MM.1S (cell line): ENCODE measurements around the gene LUZP1.

Source experiments
- DNase-seq: peaks from one replicate; pipeline ENCODE4 v3.0.0-alpha.2; 2015
- H2AFZ ChIP-seq: fragments of 300-600 bp; sonication (generic); 2 replicates; pipeline ENCODE4 v1.6.0; 2016; ENCODE audit warnings: antibody characterized with exemption, low read length
- H3F3A ChIP-seq: fragments of 300-600 bp; sonication (generic); 2 replicates; pipeline ENCODE4 v1.6.1; 2016; ENCODE audit warnings: mild to moderate bottlenecking, antibody characterized with exemption, low read length, moderate library complexity, mixed read lengths; ENCODE audit not compliant: insufficient read depth
- H3K27ac ChIP-seq: fragments of 300-600 bp; sonication (generic); 2 replicates; pipeline ENCODE4 v1.5.1; 2016; ENCODE audit warnings: mild to moderate bottlenecking, low read length
- H3K27me3 ChIP-seq: fragments of 300-600 bp; sonication (generic); replicated peaks from 2 replicates; pipeline ENCODE4 v1.6.0; 2016; ENCODE audit warnings: low read length; ENCODE audit not compliant: insufficient read depth
- H3K36me3 ChIP-seq: fragments of 300-600 bp; sonication (generic); replicated peaks from 2 replicates; pipeline ENCODE4 v1.6.1; 2016; ENCODE audit warnings: mild to moderate bottlenecking, low read length, mixed read lengths; ENCODE audit not compliant: insufficient read depth
- H3K4me1 ChIP-seq: fragments of 300-600 bp; sonication (generic); 2 replicates; pipeline ENCODE4 v1.6.1; 2016; ENCODE audit warnings: low read length, mixed read lengths
- H3K4me2 ChIP-seq: fragments of 300-600 bp; sonication (generic); 2 replicates; pipeline ENCODE4 v1.6.0; 2016; ENCODE audit warnings: low read depth, low read length
- H3K4me3 ChIP-seq: fragments of 300-600 bp; sonication (generic); 2 replicates; pipeline ENCODE4 v1.5.1; 2016; ENCODE audit warnings: low read length, mixed read lengths
- H3K79me2 ChIP-seq: fragments of 300-600 bp; sonication (generic); 2 replicates; pipeline ENCODE4 v1.6.1; 2016; ENCODE audit warnings: mixed run types, low read length, mixed read lengths
- H3K9ac ChIP-seq: fragments of 300-600 bp; sonication (generic); 2 replicates; pipeline ENCODE4 v1.6.1; 2016; ENCODE audit warnings: low read length, mixed read lengths
- H3K9me2 ChIP-seq: fragments of 300-600 bp; sonication (generic); replicated peaks from 2 replicates; pipeline ENCODE4 v1.6.1; 2016; ENCODE audit warnings: mild to moderate bottlenecking, low read length, mixed read lengths; ENCODE audit not compliant: insufficient read depth
- H3K9me3 ChIP-seq: fragments of 300-600 bp; sonication (generic); replicated peaks from 2 replicates; pipeline ENCODE4 v1.6.1; 2016; ENCODE audit warnings: mild to moderate bottlenecking, low read length, mixed read lengths; ENCODE audit not compliant: insufficient read depth
- H4K20me1 ChIP-seq: fragments of 300-600 bp; sonication (generic); 2 replicates; pipeline ENCODE4 v1.6.1; 2016; ENCODE audit warnings: mild to moderate bottlenecking, low read length, moderate library complexity, mixed read lengths; ENCODE audit not compliant: insufficient read depth
- EZH2 ChIP-seq: fragments of 300-600 bp; sonication (generic); optimal IDR thresholded peaks from 2 replicates; pipeline ENCODE3; 2017; ENCODE audit warnings: low read depth, mild to moderate bottlenecking, antibody characterized with exemption, low read length, mixed read lengths
- EZH2phosphoT487 ChIP-seq: fragments of 300-600 bp; sonication (generic); IDR thresholded peaks from 2 replicates; pipeline ENCODE4 v1.6.1; 2018; ENCODE audit warnings: antibody characterized with exemption, low read length
- TF ChIP-seq, protein P1 (sequence below): fragments of 300-600 bp; sonication (generic); IDR thresholded peaks from 2 replicates; pipeline ENCODE4 v1.5.1; 2016; ENCODE audit warnings: antibody characterized with exemption, low read length, mixed read lengths

Gene LUZP1

DNA sequence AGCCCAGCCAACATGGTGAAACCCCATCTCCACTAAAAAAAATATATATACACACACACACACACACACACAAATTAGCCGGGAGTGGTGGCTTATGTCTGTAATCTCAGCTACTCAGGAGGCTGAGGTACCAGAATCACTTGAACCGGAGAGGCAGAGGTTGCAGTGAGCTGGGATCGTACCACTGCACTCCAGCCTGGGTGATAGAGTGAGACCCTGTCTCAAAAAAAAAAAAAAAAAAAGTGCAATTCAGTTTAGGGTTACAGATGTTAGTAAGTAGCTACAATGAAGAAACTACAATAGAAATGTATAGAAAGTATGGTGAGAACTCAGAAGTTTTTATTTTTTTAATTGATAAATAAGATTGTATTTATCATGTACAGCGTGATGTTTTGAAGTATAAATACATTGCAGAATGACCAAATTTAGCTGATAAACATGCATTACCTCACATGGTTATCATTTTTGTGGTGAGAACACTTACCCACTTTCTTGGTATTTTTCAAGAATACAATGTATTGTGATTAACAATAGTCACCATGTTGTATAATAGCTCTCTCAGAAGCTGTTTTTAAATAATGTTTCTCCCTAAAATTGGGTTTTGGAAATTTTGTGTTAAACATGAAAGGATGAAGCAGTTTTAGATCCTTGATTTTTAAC is 131.4 kb downstream of the LUZP1 start:
- DNase-seq: no peak
- Histone ChIP-seq H3K4me2 (no peak overlapping the region), H2AFZ (no peak overlapping the region), H3K9me3 (no peaks in the 10 kb centered on the region), H3K27ac (no peak overlapping the region), H3K79me2 (peaks cover 18% of the 10 kb centered on the region; the same call in 1 of the 2 replicates), H3K4me3 (no peak overlapping the region), H3F3A (no peaks in the 10 kb centered on the region), H3K36me3 (no peaks in the 10 kb centered on the region), H3K4me1 (no peaks in the 10 kb centered on the region), H4K20me1 (no peaks in the 10 kb centered on the region), H3K9me2 (no peaks in the 10 kb centered on the region), H3K27me3 (no peaks in the 10 kb centered on the region), H3K9ac (no peak overlapping the region)
- TF ChIP-seq EZH2 (no peak), EZH2phosphoT487 (no peak)
- TF ChIP-seq, protein P1, sequence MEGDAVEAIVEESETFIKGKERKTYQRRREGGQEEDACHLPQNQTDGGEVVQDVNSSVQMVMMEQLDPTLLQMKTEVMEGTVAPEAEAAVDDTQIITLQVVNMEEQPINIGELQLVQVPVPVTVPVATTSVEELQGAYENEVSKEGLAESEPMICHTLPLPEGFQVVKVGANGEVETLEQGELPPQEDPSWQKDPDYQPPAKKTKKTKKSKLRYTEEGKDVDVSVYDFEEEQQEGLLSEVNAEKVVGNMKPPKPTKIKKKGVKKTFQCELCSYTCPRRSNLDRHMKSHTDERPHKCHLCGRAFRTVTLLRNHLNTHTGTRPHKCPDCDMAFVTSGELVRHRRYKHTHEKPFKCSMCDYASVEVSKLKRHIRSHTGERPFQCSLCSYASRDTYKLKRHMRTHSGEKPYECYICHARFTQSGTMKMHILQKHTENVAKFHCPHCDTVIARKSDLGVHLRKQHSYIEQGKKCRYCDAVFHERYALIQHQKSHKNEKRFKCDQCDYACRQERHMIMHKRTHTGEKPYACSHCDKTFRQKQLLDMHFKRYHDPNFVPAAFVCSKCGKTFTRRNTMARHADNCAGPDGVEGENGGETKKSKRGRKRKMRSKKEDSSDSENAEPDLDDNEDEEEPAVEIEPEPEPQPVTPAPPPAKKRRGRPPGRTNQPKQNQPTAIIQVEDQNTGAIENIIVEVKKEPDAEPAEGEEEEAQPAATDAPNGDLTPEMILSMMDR: no peak

DNA sequence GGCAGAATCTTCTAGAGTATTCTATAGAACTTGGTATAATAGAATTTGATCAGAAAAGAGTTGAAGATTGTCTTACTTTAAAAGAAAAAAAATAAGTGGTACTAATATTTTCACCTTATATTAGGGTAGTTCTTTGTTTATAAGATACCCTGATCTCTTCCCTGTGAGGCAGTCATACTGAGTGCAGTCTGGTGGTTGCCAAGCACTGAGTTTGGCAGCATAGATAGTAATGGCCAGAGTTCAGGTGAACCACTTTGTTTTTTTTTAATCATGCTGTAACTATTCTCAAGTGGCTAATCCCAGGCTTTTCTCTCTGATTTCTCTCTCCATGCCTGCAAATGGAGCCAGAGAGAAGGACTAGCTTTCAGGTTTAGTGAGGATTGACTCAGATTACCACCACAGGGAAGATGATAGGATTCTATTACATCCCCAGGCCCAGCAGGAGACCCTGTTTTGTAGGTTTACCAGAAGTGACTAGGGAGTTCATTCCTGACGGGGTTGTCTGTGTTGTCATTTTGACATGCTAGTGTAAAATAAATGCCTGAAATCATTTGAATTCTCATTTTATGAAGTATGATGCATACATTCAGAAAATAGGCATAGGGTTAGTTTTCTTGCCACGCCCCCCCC is 132.7 kb downstream of the LUZP1 start:
- Histone ChIP-seq H3K4me1 (peaks cover 2% of the 10 kb centered on the region; the same call in 1 of the 2 replicates), H3K9me2 (no peaks in the 10 kb centered on the region), H4K20me1 (no peaks in the 10 kb centered on the region), H3K4me2 (no peak overlapping the region), H2AFZ (no peak overlapping the region), H3K9me3 (no peaks in the 10 kb centered on the region), H3K36me3 (no peaks in the 10 kb centered on the region), H3K27me3 (no peaks in the 10 kb centered on the region), H3K4me3 (no peak overlapping the region), H3K27ac (no peak overlapping the region), H3K9ac (no peak overlapping the region), H3F3A (no peaks in the 10 kb centered on the region), H3K79me2 (peaks cover 22% of the 10 kb centered on the region; the same call in 1 of the 2 replicates)
- no peak for DNase-seq
- TF ChIP-seq, protein P1: no peak
